ENCODE data around the gene FHIT. TPM values are rescaled to one million over a fixed set of nuclear protein-coding genes. Genes with fewer than 3 reads are reported as not detected.

Gene FHIT
- total RNA-seq, 1 donor from 2014 or later, result 11.7 TPM

GRCh38 chr3:60617188-60617587 is 634.1 kb downstream of the FHIT start:
- Mint-ChIP-seq H3K4me3 (no peak overlapping the region), H3K9me3 (peaks cover 4% of the 10 kb centered on the region), H3K27me3 (no peaks in the 10 kb centered on the region), H3K4me1 (ENCODE audit: unreplicated experiment) (no peaks in the 10 kb centered on the region), H3K27ac (no peak overlapping the region), H3K36me3 (no peaks in the 10 kb centered on the region)
- no peak for DNase-seq (ENCODE audit: extremely low spot score, unreplicated experiment)
- TF ChIP-seq, protein P1, sequence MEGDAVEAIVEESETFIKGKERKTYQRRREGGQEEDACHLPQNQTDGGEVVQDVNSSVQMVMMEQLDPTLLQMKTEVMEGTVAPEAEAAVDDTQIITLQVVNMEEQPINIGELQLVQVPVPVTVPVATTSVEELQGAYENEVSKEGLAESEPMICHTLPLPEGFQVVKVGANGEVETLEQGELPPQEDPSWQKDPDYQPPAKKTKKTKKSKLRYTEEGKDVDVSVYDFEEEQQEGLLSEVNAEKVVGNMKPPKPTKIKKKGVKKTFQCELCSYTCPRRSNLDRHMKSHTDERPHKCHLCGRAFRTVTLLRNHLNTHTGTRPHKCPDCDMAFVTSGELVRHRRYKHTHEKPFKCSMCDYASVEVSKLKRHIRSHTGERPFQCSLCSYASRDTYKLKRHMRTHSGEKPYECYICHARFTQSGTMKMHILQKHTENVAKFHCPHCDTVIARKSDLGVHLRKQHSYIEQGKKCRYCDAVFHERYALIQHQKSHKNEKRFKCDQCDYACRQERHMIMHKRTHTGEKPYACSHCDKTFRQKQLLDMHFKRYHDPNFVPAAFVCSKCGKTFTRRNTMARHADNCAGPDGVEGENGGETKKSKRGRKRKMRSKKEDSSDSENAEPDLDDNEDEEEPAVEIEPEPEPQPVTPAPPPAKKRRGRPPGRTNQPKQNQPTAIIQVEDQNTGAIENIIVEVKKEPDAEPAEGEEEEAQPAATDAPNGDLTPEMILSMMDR (conservative IDR thresholded peaks at IDR 0.05), result no peak

GRCh38 chr3:60613769-60614303 is 637.4 kb downstream of the FHIT start:
- TF ChIP-seq, protein P1 (conservative IDR thresholded peaks at IDR 0.05), result no peak
- Mint-ChIP-seq H3K4me1 (ENCODE audit: unreplicated experiment) (no peaks in the 10 kb centered on the region), H3K9me3 (no peaks in the 10 kb centered on the region), H3K36me3 (no peaks in the 10 kb centered on the region), H3K4me3 (no peak overlapping the region), H3K27me3 (no peaks in the 10 kb centered on the region), H3K27ac (no peak overlapping the region)
- DNase-seq (ENCODE audit: extremely low spot score, unreplicated experiment), result no peak

- Mint-ChIP-seq H3K27ac (no peak overlapping the region), H3K4me3 (no peak overlapping the region), H3K27me3 (no peaks in the 10 kb centered on the region), H3K9me3 (no peaks in the 10 kb centered on the region), H3K4me1 (ENCODE audit: unreplicated experiment) (no peaks in the 10 kb centered on the region), H3K36me3 (no peaks in the 10 kb centered on the region)
- TF ChIP-seq, protein P1 (conservative IDR thresholded peaks at IDR 0.05), result no peak
- no peak for DNase-seq (ENCODE audit: extremely low spot score, unreplicated experiment)
Observed at GRCh38 chr3:60610441-60611112, 640.7 kb downstream of the FHIT start.

DNA sequence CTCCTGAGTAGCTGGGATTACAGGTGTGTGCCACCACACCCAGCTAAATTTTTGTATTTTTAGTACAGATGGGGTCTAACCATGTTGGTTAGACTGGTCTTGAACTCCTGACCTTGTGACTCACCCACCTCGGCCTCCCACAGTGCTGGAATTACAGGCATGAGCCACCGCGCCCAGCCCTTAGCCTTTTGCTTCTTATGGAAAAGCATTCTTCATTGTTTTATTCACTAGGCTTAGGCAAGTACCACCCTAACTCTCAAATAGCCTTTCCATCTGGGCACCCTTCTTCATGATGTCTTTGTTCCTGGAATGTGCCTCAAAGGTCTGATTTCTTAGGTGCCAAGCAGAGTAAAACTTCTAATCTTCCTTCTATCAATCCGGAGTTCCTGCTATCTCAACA is 641.8 kb downstream of the FHIT start:
- no peak for DNase-seq (ENCODE audit: extremely low spot score, unreplicated experiment)
- Mint-ChIP-seq H3K27ac (no peak overlapping the region), H3K9me3 (no peaks in the 10 kb centered on the region), H3K4me3 (no peak overlapping the region), H3K36me3 (no peaks in the 10 kb centered on the region), H3K4me1 (ENCODE audit: unreplicated experiment) (no peaks in the 10 kb centered on the region), H3K27me3 (peaks cover 3% of the 10 kb centered on the region)
- TF ChIP-seq, protein P1 (conservative IDR thresholded peaks at IDR 0.05), result no peak

- Mint-ChIP-seq H3K36me3 (no peaks in the 10 kb centered on the region), H3K4me1 (ENCODE audit: unreplicated experiment) (peaks cover 22% of the 10 kb centered on the region)
Observed at GRCh38 chr3:60603860-60604259, 647.4 kb downstream of the FHIT start.

More at GRCh38 chr3:60603860-60604259, 647.4 kb downstream of the FHIT start:
- H3K27ac Mint-ChIP-seq, result no peak overlapping the region
- H3K4me3 Mint-ChIP-seq, result no peak overlapping the region
- TF ChIP-seq, protein P1 (conservative IDR thresholded peaks at IDR 0.05), result no peak
- H3K27me3 Mint-ChIP-seq, result peaks cover 6% of the 10 kb centered on the region
- DNase-seq (ENCODE audit: extremely low spot score, unreplicated experiment), result no peak
- no peaks in the 10 kb centered on the region for H3K9me3 Mint-ChIP-seq
